Thymus (tissue), 11 donors: Measurements from ENCODE around the gene INPPL1. TPM values are rescaled to one million over a fixed set of nuclear protein-coding genes. Genes with fewer than 3 reads are reported as not detected.

Source experiments
- DNase-seq, 9 donors: peaks; one replicate each; pipeline ENCODE4 v3.0.0-alpha.2; 2013; ENCODE audit warnings: low spot score in 9 of 9, low read depth in 6 of 9, missing footprints in 1 of 9
- H3K27ac ChIP-seq, 2 donors: one replicate each; pipeline ENCODE4 v1.5.1; 2013; ENCODE audit warnings: control low read depth in 1 of 2, low read depth in 1 of 2, low read length in 1 of 2, mild to moderate bottlenecking in 1 of 2, moderate library complexity in 1 of 2
- H3K27me3 ChIP-seq, 2 donors: one replicate each; pipeline ENCODE4 v1.5.1; 2013; ENCODE audit warnings: low read length in 1 of 2; ENCODE audit not compliant: control insufficient read depth in 2 of 2, insufficient read depth in 1 of 2
- H3K36me3 ChIP-seq, 2 donors: one replicate each; pipeline ENCODE4 v1.5.1; 2013; ENCODE audit warnings: low read length in 1 of 2, mild to moderate bottlenecking in 1 of 2, moderate library complexity in 1 of 2; ENCODE audit not compliant: control insufficient read depth in 2 of 2, insufficient read depth in 2 of 2
- H3K4me1 ChIP-seq, 2 donors: one replicate each; pipeline ENCODE4 v1.5.1; 2013; ENCODE audit warnings: low read length in 2 of 2; ENCODE audit not compliant: control insufficient read depth in 2 of 2, insufficient read depth in 2 of 2
- H3K4me3 ChIP-seq, 2 donors: one replicate each; pipeline ENCODE4 v1.5.1; 2013; ENCODE audit warnings: low read length in 2 of 2, control low read depth in 1 of 2, mild to moderate bottlenecking in 1 of 2
- H3K9me3 ChIP-seq, 2 donors: one replicate each; pipeline ENCODE4 v1.5.1; 2013; ENCODE audit warnings: low read length in 1 of 2, mild to moderate bottlenecking in 1 of 2; ENCODE audit not compliant: control insufficient read depth in 2 of 2, insufficient read depth in 1 of 2
- WGBS: extraction: QIAGEN DNeasy Blood & Tissue Kit; methylation state at CpG from one replicate; pipeline ENCODE4 v1.1.7; 2013; 5-methylcytosine and 5-hydroxymethylcytosine counted together
- polyA plus RNA-seq: library from polyadenylated mRNA; stranded (reverse); fragments of 200-250 nt; gene quantifications from one replicate; pipeline ENCODE4 v1.2.3, GENCODE V29; 2013
- total RNA-seq: library from RNA; stranded (reverse); fragments of 120-200 nt; gene quantifications from one replicate; pipeline ENCODE4 v1.2.4, GENCODE V29; 2013
- donor health status: healthy.

The INPPL1 gene
- total and polyA plus RNA-seq, 2 donors, result 27.7 to 58.3 TPM

- H3K27me3 ChIP-seq, result peaks cover 26 to 84% of the 10 kb centered on the region in 2 donors
These were observed 23.0 kb downstream of the INPPL1 start for GRCh38 chr11:72247584-72247983.

GRCh38 chr11:72249961-72250360 is 25.4 kb downstream of the INPPL1 start:
- DNase-seq, result no peak
- Histone ChIP-seq H3K36me3 (no peaks in the 10 kb centered on the region), H3K9me3 (no peaks in the 10 kb centered on the region), H3K27me3 (peaks cover 11 to 67% of the 10 kb centered on the region in 2 donors), H3K27ac (no peak overlapping the region), H3K4me1 (no peaks in the 10 kb centered on the region), H3K4me3 (no peak overlapping the region)
- 91% methylated on average over 5 of the region's 5 CpGs for WGBS

More at GRCh38 chr11:72247584-72247983, 23.0 kb downstream of the INPPL1 start:
- Histone ChIP-seq H3K36me3 (no peaks in the 10 kb centered on the region), H3K4me3 (no peak overlapping the region), H3K9me3 (peaks cover 6 to 7% of the 10 kb centered on the region in 2 donors), H3K4me1 (peaks cover 0 to 5% of the 10 kb centered on the region in 2 donors), H3K27ac (no peak overlapping the region)
- DNase-seq, result no peak
- WGBS, result 52% methylated on average over 2 of the region's 2 CpGs

DNA sequence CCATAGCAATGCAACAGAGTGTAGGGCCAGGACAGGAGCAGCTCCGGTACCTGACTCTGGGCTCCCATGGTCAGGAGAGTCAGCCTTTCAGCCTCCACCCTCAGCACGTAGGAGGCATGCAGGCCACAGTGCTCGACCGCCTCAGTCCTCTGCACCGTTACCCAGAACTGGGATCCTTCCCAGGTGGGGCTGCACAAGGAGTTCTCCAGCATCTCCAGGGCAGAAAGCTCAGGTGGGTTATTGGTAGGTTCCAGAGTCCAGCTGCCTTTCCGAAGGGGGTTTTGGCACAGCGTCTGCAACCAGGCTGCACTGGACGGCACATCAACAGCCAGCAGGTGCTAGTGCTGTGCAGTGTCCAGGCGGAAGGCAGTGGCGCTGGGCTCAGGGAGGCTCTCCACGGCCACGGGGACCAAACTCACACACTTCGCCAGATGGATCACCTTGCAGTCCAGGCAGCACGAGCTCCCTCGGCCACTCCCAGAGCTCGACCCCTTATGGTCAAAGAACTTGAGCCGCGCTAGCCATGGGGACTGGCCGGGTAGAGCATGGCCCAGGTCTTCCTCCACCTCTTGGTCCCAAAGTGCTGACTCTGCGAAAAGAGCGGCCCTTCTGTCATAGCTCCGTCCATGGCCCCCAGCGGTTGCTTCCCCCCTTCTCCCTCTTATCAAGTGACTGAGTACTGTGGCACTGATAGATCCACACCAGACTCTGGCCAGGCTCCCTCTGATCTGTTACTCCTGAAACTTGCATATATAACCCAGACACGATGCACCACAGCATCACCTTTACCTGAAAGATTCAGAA is 26.3 kb downstream of the INPPL1 start:
- Histone ChIP-seq H3K4me3 (no peak overlapping the region), H3K27ac (no peak overlapping the region), H3K36me3 (no peaks in the 10 kb centered on the region), H3K9me3 (no peaks in the 10 kb centered on the region), H3K4me1 (no peaks in the 10 kb centered on the region), H3K27me3 (peaks cover 6 to 58% of the 10 kb centered on the region in 2 donors)
- DNase-seq, result no peak
- WGBS, result 94% methylated on average over 24 of the region's 24 CpGs

GRCh38 chr11:72251614-72252013 is 27.0 kb downstream of the INPPL1 start:
- no peak overlapping the region for H3K4me3 ChIP-seq
- DNase-seq, result no peak
- H3K27me3 ChIP-seq, result peaks cover 3 to 57% of the 10 kb centered on the region in 2 donors
- H3K36me3 ChIP-seq, result no peaks in the 10 kb centered on the region
- no peaks in the 10 kb centered on the region for H3K4me1 ChIP-seq
- 89% methylated on average over 5 of the region's 5 CpGs for WGBS
- no peaks in the 10 kb centered on the region for H3K9me3 ChIP-seq
- no peak overlapping the region for H3K27ac ChIP-seq

- 99% methylated on average over 3 of the region's 3 CpGs for WGBS
- no peaks in the 10 kb centered on the region for H3K36me3 ChIP-seq
- peaks cover 0 to 39% of the 10 kb centered on the region in 2 donors for H3K27me3 ChIP-seq
These were observed 28.8 kb downstream of the INPPL1 start for GRCh38 chr11:72253392-72253791.

GRCh38 chr11:72254299-72254993 is 29.9 kb downstream of the INPPL1 start:
- H3K27me3 ChIP-seq, result peaks cover 0 to 30% of the 10 kb centered on the region in 2 donors
- H3K9me3 ChIP-seq, result no peaks in the 10 kb centered on the region
- H3K36me3 ChIP-seq, result no peaks in the 10 kb centered on the region
- H3K27ac ChIP-seq, result no peak overlapping the region
- no peak for DNase-seq
- WGBS, result 92% methylated on average over 5 of the region's 5 CpGs
- H3K4me3 ChIP-seq, result no peak overlapping the region
- no peaks in the 10 kb centered on the region for H3K4me1 ChIP-seq

More at GRCh38 chr11:72253392-72253791, 28.8 kb downstream of the INPPL1 start:
- no peak for DNase-seq
- Histone ChIP-seq H3K4me3 (no peak overlapping the region), H3K9me3 (no peaks in the 10 kb centered on the region), H3K4me1 (no peaks in the 10 kb centered on the region), H3K27ac (no peak overlapping the region)

- H3K27me3 ChIP-seq, result peaks cover 0 to 13% of the 10 kb centered on the region in 2 donors
- no peak overlapping the region for H3K4me3 ChIP-seq
- 95% methylated on average over 2 of the region's 2 CpGs for WGBS
- no peak for DNase-seq
- no peaks in the 10 kb centered on the region for H3K4me1 ChIP-seq
- H3K9me3 ChIP-seq, result no peaks in the 10 kb centered on the region
- H3K27ac ChIP-seq, result no peak overlapping the region
- H3K36me3 ChIP-seq, result no peaks in the 10 kb centered on the region
These were observed 33.0 kb downstream of the INPPL1 start for GRCh38 chr11:72257570-72257969.

GRCh38 chr11:72259490-72259889 is 34.9 kb downstream of the INPPL1 start:
- Histone ChIP-seq H3K4me3 (no peak overlapping the region), H3K27ac (no peak overlapping the region), H3K27me3 (peaks cover 0 to 9% of the 10 kb centered on the region in 2 donors), H3K36me3 (no peaks in the 10 kb centered on the region), H3K4me1 (no peaks in the 10 kb centered on the region), H3K9me3 (no peaks in the 10 kb centered on the region)
- no peak for DNase-seq
- 96% methylated on average over 2 of the region's 2 CpGs for WGBS

DNA sequence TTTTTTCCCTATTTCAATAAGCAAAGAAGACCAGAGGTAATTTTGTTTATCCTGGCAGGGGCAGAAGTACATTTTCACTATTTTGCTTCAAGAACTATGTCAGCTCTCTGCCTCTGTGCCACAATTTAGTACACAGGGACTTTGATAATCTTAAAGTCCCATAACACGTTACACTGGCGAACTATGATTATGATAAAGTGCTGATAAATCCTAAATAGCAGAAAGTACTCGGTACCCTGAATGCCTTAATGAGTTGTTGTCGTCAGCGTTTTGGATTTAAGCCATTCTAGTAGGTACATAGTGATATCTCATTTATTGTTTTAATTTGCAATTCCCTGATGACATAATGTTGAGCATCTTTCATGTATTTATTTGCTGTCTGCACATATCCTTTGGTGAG is 36.0 kb downstream of the INPPL1 start:
- DNase-seq, result no peak
- no peak overlapping the region for H3K4me3 ChIP-seq
- WGBS, result 85% methylated on average over 5 of the region's 5 CpGs
- peaks cover 0 to 6% of the 10 kb centered on the region in 2 donors for H3K27me3 ChIP-seq
- no peak overlapping the region for H3K27ac ChIP-seq
- H3K36me3 ChIP-seq, result no peaks in the 10 kb centered on the region
- no peaks in the 10 kb centered on the region for H3K9me3 ChIP-seq
- no peaks in the 10 kb centered on the region for H3K4me1 ChIP-seq
